Esophagus muscularis mucosa (tissue), 4 donors: ENCODE measurements around the gene RPL9. TPM values are rescaled to one million over a fixed set of nuclear protein-coding genes. Genes with fewer than 3 reads are reported as not detected.
A peak's percentile ranks its signal among the peaks of the same experiment; 100 is the strongest.

Experiments
- DNase-seq: peaks from one replicate; pipeline ENCODE4 v3.0.0-alpha.2; 2017; ENCODE audit errors: extremely low spot score
- H3K27ac ChIP-seq, 4 donors: fragments of 200-600 bp; sonication (generic); replicated peaks in 1 of 4; 1 replicate in 3 of 4; 2 replicates in 1 of 4; pipeline ENCODE4 v1.5.1; 2016 to 2019; ENCODE audit warnings: mild to moderate bottlenecking in 1 of 4
- H3K27me3 ChIP-seq, 4 donors: fragments of 200-600 bp; sonication (generic); one replicate each; pipeline versions ENCODE4 v1.5.1 to v1.6.0; 2016 to 2019
- H3K36me3 ChIP-seq, 4 donors: fragments of 200-600 bp; sonication (generic); one replicate each; pipeline ENCODE4 v1.5.1; 2016 to 2019
- H3K4me1 ChIP-seq, 4 donors: fragments of 200-600 bp; sonication (generic); one replicate each; pipeline ENCODE4 v1.5.1; 2016 to 2019
- H3K4me3 ChIP-seq, 4 donors: fragments of 200-600 bp; sonication (generic); 1 replicate in 2 of 4; 2 replicates in 2 of 4; pipeline ENCODE4 v1.5.1; 2016 to 2019; ENCODE audit warnings: mild to moderate bottlenecking in 4 of 4, moderate library complexity in 1 of 4
- H3K9me3 ChIP-seq, 4 donors: fragments of 200-600 bp; sonication (generic); 1 replicate in 3 of 4; 2 replicates in 1 of 4; pipeline ENCODE4 v1.5.1; 2016 to 2019
- CTCF ChIP-seq, 3 experiments: fragments of 200-600 bp in 2 of 3; fragments of 450-650 bp in 1 of 3; sonication (generic) in 2 of 3; IDR thresholded peaks; one replicate each; pipeline ENCODE4 v1.5.1; 2017 to 2019; ENCODE audit warnings: antibody characterized with exemption in 3 of 3, mild to moderate bottlenecking in 2 of 3, moderate library complexity in 1 of 3
- EP300 ChIP-seq: sonication (generic); formaldehyde crosslinking; IDR thresholded peaks from one replicate; pipeline ENCODE4 v1.6.1; 2017; ENCODE audit warnings: antibody characterized with exemption
- POLR2A ChIP-seq: fragments of 450-650 bp; IDR thresholded peaks from one replicate; pipeline ENCODE4 v1.6.1; 2017; ENCODE audit warnings: antibody characterized with exemption, moderate library complexity, mild to moderate bottlenecking, low read depth
- POLR2AphosphoS5 ChIP-seq, 2 donors: sonication (generic); formaldehyde crosslinking; IDR thresholded peaks; one replicate each; pipeline ENCODE4 v1.6.1; 2017; ENCODE audit warnings: antibody characterized with exemption in 2 of 2
- WGBS: methylation state at CpG from one replicate; pipeline ENCODE4 v1.1.5; 2018; 5-methylcytosine and 5-hydroxymethylcytosine counted together
- intact Hi-C: fragments of 100-400 bp; cut with DNase I; formaldehyde crosslinking; loops from one replicate; pipeline ENCODE4 v1.15.1; 2023
- total RNA-seq, 4 donors: library from RNA; depleted of rRNA; stranded (reverse); fragments of >200 nt; gene quantifications; one replicate each; pipeline versions ENCODE4 v1.1.0 to v1.2.1, GENCODE V29; 2016

The RPL9 gene
- total RNA-seq, 4 donors from 2014 or later = 1,962 to 6,543 (median 3,653) TPM

- no peaks in the 10 kb centered on the region for H3K27me3 ChIP-seq
- H3K36me3 ChIP-seq = peaks cover 36 to 73% (median 59%) of the 10 kb centered on the region in 4 donors
- intact Hi-C loops = loop anchor here (10.0 kb wide), 1 partner anchor 603 kb away; the partner anchor contains the start of gene N4BP2
- 91% methylated on average over 6 of the region's 6 CpGs for WGBS
- H3K9me3 ChIP-seq = no peaks in the 10 kb centered on the region
- no peak overlapping the region for H3K4me3 ChIP-seq
- no peak overlapping the region for H3K27ac ChIP-seq
- TF ChIP-seq CTCF (IDR thresholded peaks at IDR 0.05) (no peak), POLR2AphosphoS5 (IDR thresholded peaks at IDR 0.05) (peak in 1 of 2 donors; percentile 7)
- H3K4me1 ChIP-seq = peaks cover 12 to 36% (median 30%) of the 10 kb centered on the region in 4 donors
- no peak for DNase-seq
These were observed 7.2 kb downstream of the RPL9 start for GRCh38 chr4:39451423-39452023.

- DNase-seq = no peak
- H3K4me3 ChIP-seq = no peak overlapping the region
- intact Hi-C loops = loop anchor here (10.0 kb wide), 1 partner anchor 604 kb away; the partner anchor contains the start of gene N4BP2
- no peaks in the 10 kb centered on the region for H3K27me3 ChIP-seq
- H3K4me1 ChIP-seq = peaks cover 9 to 30% (median 22%) of the 10 kb centered on the region in 4 donors
- H3K36me3 ChIP-seq = peaks cover 27 to 64% (median 50%) of the 10 kb centered on the region in 4 donors
- no peaks in the 10 kb centered on the region for H3K9me3 ChIP-seq
- H3K27ac ChIP-seq = peak overlapping the region in 1 of 4 donors; percentile 21
- WGBS = 41% methylated on average over 2 of the region's 2 CpGs
- TF ChIP-seq POLR2AphosphoS5 (IDR thresholded peaks at IDR 0.05) (no peak), EP300 (no peak), POLR2A (no peak), CTCF (IDR thresholded peaks at IDR 0.05) (no peak)
These were observed 8.1 kb downstream of the RPL9 start for GRCh38 chr4:39450618-39451017.

- peaks cover 0 to 28% (median 14%) of the 10 kb centered on the region in 4 donors for H3K36me3 ChIP-seq
- intact Hi-C loops = no loop called here
- DNase-seq = no peak
- peak overlapping the region in 1 of 4 donors; percentile 12 for H3K27ac ChIP-seq
- H3K4me1 ChIP-seq = peaks cover 9 to 16% (median 15%) of the 10 kb centered on the region in 4 donors
- WGBS = 3% methylated on average over 22 of the region's 61 CpGs
- H3K9me3 ChIP-seq = no peaks in the 10 kb centered on the region
- TF ChIP-seq POLR2AphosphoS5 (IDR thresholded peaks at IDR 0.05) (peak; percentile 27 to 29), CTCF (IDR thresholded peaks at IDR 0.05) (peak in 1 of 3 experiments; percentile 36), POLR2A (no peak)
- H3K4me3 ChIP-seq = peak overlapping the region; percentile 48 to 58 (median 50)
- H3K27me3 ChIP-seq = no peaks in the 10 kb centered on the region
These were observed 11.7 kb downstream of the RPL9 start for GRCh38 chr4:39446842-39447573.

GRCh38 chr4:39446483-39446841 is 12.3 kb downstream of the RPL9 start:
- no peak for DNase-seq
- H3K36me3 ChIP-seq = peaks cover 0 to 22% (median 9%) of the 10 kb centered on the region in 4 donors
- H3K4me1 ChIP-seq = peaks cover 9 to 16% (median 15%) of the 10 kb centered on the region in 4 donors
- H3K9me3 ChIP-seq = no peaks in the 10 kb centered on the region
- peak overlapping the region in 1 of 4 donors; percentile 12 for H3K27ac ChIP-seq
- TF ChIP-seq EP300 = no peak
- no peak for TF ChIP-seq POLR2AphosphoS5 (IDR thresholded peaks at IDR 0.05)
- TF ChIP-seq POLR2A = no peak
- TF ChIP-seq CTCF (IDR thresholded peaks at IDR 0.05) = no peak
- 93% methylated on average over 17 of the region's 20 CpGs for WGBS
- H3K4me3 ChIP-seq = peak overlapping the region; percentile 48 to 58 (median 50)
- intact Hi-C loops = no loop called here
- H3K27me3 ChIP-seq = no peaks in the 10 kb centered on the region
